NCI-H446 (cell line): ENCODE measurements around the gene NUP214.
"Not testable (repeated sequence)": the region's sequence is repeated elsewhere in the genome, so short reads cannot be mapped to it uniquely, and the experiment has no call there.

Source experiments
- DNase-seq, 2 experiments: peaks; one replicate each; lab custom pipeline; 2025; lab: John Stamatoyannopoulos, UW

NUP214 gene

GRCh38 chr9:131197160-131197911 lies 72.0 kb downstream of the NUP214 start:
- DNase-seq = no peak

- DNase-seq = peak in 1 of 2 experiments; percentile 35
These were observed 72.8 kb downstream of the NUP214 start for GRCh38 chr9:131198041-131198715.

GRCh38 chr9:131201856-131202255 lies 76.5 kb downstream of the NUP214 start:
- DNase-seq = no peak

- no peak for DNase-seq
These were observed 78.2 kb downstream of the NUP214 start for GRCh38 chr9:131203431-131204218.

GRCh38 chr9:131204285-131204684 lies 78.9 kb downstream of the NUP214 start:
- no peak for DNase-seq

- DNase-seq = no peak
These were observed 81.1 kb downstream of the NUP214 start for GRCh38 chr9:131206495-131206894.

- DNase-seq = not testable (repeated sequence)
These were observed 86.5 kb downstream of the NUP214 start for GRCh38 chr9:131211920-131212319.

- no peak for DNase-seq
These were observed 89.0 kb downstream of the NUP214 start for GRCh38 chr9:131214286-131214856.

GRCh38 chr9:131214876-131215275 lies 89.5 kb downstream of the NUP214 start:
- no peak for DNase-seq

- no peak for DNase-seq
These were observed 91.4 kb downstream of the NUP214 start for GRCh38 chr9:131216806-131217205.

GRCh38 chr9:131217331-131218031 lies 92.1 kb downstream of the NUP214 start:
- no peak for DNase-seq

- DNase-seq = no peak
These were observed 93.0 kb downstream of the NUP214 start for GRCh38 chr9:131218370-131218769.

GRCh38 chr9:131220485-131220884 lies 95.1 kb downstream of the NUP214 start:
- no peak for DNase-seq

GRCh38 chr9:131222460-131222859 lies 97.1 kb downstream of the NUP214 start:
- no peak for DNase-seq

- no peak for DNase-seq
These were observed 100.8 kb downstream of the NUP214 start for GRCh38 chr9:131226226-131226625.

GRCh38 chr9:131227112-131227958 lies 101.9 kb downstream of the NUP214 start:
- peak in 1 of 2 experiments; percentile 11 for DNase-seq

GRCh38 chr9:131227959-131228460 lies 102.6 kb downstream of the NUP214 start:
- no peak for DNase-seq

- no peak for DNase-seq
These were observed 103.6 kb downstream of the NUP214 start for GRCh38 chr9:131228988-131229387.

GRCh38 chr9:131233556-131233955 lies 108.2 kb downstream of the NUP214 start:
- DNase-seq = no peak

GRCh38 chr9:131233995-131234394 lies 108.6 kb downstream of the NUP214 start:
- no peak for DNase-seq
